HG02852 (cell line): Measurements from ENCODE around the gene MPST.

ENCODE experiments used
- ATAC-seq: cut with Tn5 transposase; IDR thresholded peaks from one replicate; pipeline ENCODE4 v1.9.1; 2021; ENCODE audit warnings: mild to moderate bottlenecking, moderate library complexity; ENCODE audit not compliant: unreplicated experiment

Gene MPST

GRCh38 chr22:37000676-37001534 is 18.6 kb upstream of the MPST start:
- ATAC-seq, result no peak

GRCh38 chr22:37001826-37002225 is 17.7 kb upstream of the MPST start:
- ATAC-seq, result no peak

DNA sequence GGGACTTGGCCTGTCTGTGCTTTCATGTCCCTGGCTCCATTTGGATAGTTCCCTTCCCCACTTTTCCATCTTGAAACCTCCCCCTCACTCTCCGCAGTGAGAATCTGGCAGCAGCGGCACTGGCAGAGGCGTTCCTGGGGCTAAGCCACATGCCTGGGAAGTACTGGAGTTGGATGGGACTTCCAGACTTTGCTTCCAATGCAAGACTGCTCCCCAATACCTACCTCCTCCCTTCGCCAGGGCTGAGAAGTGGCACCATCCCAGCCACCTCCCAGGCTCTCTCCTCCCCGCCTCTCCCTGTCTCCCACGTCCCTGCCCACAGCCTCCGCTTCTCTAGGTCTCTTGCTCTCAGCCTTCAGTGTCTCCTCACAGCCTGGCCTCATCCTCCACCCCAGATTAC is 16.9 kb upstream of the MPST start:
- ATAC-seq, result no peak

- ATAC-seq, result no peak
Measured at GRCh38 chr22:37007651-37008050, 11.9 kb upstream of the MPST start.

- ATAC-seq, result no peak
Measured at GRCh38 chr22:37008365-37008764, 11.2 kb upstream of the MPST start.

DNA sequence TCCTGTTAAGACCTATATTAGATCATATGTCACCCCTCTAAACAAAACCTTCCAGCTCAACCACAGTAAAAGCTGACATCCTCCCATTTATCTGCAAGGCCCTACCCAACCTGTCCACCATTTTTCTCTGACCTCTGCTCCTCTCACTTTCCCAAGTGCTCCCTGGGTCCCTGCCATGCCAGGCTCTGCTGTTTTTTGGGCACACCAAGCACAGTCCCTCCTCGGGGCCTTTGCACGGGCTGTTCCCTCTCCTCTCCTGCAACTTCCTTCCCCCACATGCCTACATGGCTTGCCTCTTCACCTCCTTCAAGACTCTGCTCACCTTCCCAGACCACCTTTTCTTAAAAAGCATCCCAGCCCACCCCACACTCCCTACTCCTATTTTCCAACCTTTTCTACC is 10.1 kb upstream of the MPST start:
- no peak for ATAC-seq

DNA sequence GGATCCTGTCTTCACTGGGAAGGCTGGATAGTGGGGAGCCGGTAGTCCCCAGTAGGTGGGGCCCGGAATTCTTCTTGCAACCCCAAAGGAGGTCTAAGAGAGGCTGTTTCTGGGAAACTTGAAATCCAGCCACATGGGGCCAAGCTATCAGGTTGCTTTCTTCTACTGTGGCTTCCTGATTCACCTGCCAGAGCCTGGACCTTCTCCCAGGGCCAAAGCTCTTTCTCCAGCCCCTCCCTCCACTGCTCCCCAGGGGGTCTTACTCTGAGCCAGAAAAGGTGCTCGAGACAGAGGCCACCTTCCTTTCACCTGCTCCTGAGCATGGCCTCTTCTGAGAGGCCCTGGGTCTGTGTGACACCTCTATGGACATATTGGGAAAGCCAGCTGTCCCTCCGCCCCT is 9.4 kb upstream of the MPST start:
- no peak for ATAC-seq

- no peak for ATAC-seq
Measured at GRCh38 chr22:37010976-37011375, 8.6 kb upstream of the MPST start.

DNA sequence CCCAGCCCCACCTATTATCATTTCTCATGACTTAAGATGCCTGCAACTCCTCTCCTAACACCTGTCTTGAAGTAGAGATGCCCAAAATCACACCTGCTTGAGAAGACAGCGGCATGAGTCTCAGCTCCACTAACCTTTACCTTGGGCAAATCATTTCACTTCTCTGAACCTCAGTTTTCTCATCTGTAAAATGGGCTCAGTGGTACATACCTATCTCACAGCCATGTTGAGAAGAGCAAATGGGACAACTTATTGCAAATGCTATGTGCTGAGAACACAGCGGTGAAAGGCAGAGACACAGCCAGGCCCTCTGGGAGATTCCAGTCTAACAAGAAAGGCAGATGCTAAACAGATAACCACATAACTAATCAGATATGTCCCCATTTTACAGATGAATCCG is 8.1 kb upstream of the MPST start:
- no peak for ATAC-seq

DNA sequence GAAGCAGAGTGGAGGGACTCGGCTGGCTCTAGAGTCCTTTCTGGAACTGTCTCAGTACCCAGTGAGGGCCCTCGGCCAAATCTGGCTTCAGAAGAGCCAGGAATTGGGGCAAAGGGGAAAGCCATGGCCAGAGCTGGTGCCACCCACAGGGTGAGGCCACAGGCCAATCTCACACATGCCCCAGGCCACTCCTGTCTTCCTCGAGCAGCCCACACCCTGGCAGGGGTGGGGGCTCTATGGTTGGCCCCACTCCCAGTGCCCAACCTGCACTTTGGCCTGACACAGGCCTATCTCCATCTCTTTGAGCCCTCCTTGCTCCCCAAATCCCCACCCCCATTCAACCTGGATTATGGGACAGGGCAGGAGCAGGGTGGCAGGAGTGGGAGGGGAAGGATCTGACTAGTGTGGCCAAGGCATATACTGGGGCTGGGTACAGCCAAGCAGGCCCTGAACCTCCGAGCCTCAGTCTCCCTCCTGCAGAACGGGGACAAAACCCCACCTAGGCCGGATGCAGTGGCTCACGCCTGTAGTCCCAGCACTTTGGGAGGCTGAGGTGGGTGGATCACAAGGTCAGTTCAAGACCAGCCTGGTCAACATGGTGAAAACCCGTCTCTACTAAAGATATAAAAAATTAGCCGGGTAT is 7.2 kb upstream of the MPST start:
- no peak for ATAC-seq

DNA sequence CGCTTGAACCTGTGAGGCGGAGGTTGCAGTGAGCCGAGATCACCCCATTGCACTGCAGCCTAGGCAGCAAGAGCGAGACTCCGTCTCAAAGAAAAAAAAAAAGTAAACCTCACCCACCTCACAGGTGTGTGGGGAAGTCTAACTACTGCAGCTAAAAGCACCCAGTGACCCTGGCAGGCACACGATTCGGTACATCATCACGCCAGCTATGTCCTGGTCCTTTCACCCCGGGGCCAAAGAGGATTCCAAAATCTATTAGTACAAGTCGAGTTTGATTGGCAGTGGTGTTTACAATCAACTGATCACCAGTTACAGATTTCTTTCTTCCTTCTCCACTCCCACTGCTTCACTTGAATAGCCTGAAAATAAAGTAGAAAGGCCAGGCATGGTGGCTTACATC is 6.6 kb upstream of the MPST start:
- ATAC-seq, result no peak

GRCh38 chr22:37014415-37014806 is 5.1 kb upstream of the MPST start:
- ATAC-seq, result no peak

GRCh38 chr22:37014835-37015586 is 4.5 kb upstream of the MPST start:
- ATAC-seq, result no peak

DNA sequence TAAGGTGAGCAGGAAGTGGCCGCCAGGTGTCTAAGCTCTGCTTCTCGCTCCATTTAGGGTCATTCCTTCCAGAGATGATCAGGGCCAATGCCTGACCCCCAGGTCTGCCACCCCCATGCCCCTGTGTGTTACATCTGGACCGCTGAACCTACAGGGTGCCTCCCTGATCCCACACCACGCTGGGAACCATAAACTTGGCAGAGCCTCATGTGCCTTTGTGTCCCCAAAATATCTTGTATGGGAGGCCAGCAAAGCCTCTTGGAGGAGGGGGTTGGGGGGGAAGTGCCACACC is 4.0 kb upstream of the MPST start:
- no peak for ATAC-seq

DNA sequence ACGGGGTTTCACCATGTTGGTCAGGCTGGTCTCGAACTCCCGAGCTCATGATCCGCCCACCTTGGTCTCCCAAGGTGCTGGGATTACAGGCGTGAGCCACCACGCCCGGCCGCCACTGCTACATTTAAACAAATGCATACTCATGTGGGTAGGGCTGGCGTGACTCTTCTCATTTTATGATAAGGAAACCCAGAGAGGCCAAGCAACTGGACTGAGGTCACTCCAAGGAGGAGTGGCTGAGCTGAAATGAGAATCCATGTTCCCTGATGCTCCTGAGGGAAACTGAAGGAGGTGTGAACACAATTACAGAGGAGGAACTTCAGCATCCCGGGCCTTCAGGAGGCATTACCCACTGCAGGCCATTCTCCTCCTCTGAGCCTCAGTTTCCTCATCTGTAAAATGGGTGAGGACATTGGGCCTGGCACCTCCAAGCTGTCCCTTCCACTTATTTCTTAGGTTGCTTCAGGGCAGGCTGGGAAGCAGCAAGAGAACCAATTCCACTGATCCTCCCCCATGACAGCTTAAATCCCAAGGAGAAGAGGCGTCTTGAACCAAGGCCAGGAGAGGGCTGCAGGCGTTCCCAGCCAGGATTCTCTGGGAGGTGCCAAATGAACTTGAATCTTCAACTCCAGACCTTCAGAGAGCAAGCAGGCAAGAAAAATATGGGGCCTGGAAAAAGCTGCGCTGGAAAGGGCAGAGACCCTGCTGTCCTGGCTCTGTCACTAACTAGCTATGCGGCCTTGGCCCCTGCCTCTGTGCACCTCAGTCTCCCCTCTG is 3.2 kb upstream of the MPST start:
- ATAC-seq, result no peak

DNA sequence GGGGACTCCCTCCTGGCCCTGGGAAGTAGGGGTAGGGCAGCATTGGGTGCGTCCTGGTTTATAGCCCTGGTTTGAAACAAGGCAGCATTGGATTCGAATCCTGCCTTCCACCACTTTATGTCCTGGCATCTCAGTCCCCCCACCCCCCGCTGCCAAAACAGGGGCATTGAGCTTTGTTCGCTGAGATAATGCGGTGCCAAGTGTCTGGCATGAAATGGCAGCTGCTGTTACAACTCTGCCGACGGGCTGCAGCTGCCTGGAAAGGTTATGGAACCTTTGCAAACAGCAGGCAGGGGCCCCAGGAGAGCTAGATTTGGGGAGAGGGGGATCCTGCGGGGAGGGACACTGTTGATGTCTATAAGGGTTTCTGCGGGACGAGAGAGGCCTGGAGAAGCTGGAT is 2.2 kb upstream of the MPST start:
- no peak for ATAC-seq

DNA sequence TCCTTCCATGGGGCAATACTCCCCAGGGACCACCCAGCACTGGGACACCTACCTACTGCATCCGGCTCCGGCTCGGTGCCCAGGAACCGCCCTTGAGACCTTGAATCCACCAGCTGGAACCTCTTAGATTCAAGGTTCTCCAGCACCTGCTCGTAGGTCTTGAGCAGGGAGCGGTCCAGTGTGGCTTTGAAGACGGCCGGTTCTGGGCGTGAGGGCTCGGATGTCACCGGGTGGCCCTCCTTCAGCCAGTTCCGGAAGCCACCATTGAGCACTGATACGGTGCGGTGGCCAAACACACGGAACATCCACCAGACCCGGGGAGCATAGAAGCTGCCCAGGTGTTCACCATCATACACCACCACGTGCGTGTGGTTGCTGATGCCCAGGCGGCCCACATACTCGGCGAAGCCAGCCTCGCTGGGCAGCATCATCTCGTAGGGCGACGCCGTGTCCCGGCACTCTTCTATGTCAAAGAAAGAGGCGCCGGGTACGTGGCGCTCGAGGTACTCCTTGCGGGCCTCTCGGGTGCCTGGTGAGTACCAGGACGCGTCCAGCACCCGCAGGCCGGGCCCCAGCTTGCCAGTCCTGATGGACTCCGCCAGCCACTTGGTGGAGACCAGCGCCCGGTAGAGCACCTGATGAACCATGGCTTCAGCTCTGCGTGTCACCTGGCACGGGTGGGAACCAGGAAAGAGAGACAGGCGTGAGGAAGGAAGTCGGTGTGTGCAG is 1.3 kb upstream of the MPST start:
- ATAC-seq, result no peak

GRCh38 chr22:37018815-37019308 is 680 bp upstream of the MPST start:
- ATAC-seq, result peak; percentile 24

DNA sequence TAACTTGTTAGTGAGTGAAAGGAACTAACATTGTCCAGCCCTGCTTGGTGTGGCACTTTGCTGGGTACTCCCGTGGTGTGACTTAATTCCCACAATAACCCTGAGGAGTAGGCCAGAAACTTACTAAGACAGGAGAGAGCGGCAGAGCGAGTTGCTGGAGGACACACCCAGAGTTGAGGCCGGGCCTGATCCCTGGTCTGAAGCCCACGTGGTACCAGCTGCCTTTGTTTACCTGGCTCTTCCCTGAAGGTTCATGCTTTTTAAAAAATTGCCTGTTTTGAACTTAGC is 594 bp downstream of the MPST start:
- ATAC-seq, result no peak

DNA sequence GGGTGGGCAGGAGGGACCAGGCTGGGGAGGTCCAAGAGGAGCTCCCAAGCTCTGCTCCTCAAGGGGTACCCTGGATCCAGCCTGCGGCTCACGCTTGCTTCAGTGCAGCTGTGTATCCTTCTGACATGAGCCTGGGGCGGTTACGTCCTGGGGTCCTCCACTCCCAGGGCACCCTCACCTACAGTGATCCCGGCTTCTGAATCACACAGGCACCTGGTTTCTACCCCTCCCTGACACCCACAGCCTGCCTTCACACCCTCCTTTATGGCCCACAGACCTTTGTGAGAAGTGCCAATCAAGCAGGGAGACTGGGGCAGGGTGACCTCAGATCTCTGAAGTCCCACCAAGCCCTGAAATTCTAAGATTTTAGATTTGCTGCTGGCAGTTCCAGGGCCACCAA is 1.5 kb downstream of the MPST start:
- no peak for ATAC-seq
